HCT116 (cell line): ENCODE data around the gene MTHFD1L. TPM values are rescaled to one million over a fixed set of nuclear protein-coding genes. Genes with fewer than 3 reads are reported as not detected.

Experiments
- ATAC-seq: fragments of 200-7000 bp; cut with Tn5 transposase; 2 replicates; pipeline ENCODE4 v1.9.1; 2020; ENCODE audit warnings: mild to moderate bottlenecking, moderate library complexity
- BruUV-seq: library from RNA; stranded (reverse); fragments of 400-500 nt; replicated peaks from 2 replicates; lab custom pipeline; 2021; lab: Mats Ljungman, UMichigan
- CTCF ChIA-PET: fragments of 300-600 bp; sonication (Branson Sonifier 250); formaldehyde crosslinking; loops from one replicate; lab custom pipeline; 2021; ENCODE audit warnings: antibody characterized with exemption; lab: Charles Lee
- POLR2A ChIA-PET: fragments of 300-600, 350-600 bp; sonication (Branson Sonifier 250); formaldehyde crosslinking; loops from one replicate; lab custom pipeline; 2021; ENCODE audit warnings: antibody characterized with exemption; lab: Charles Lee
- RAD21 ChIA-PET, 2 experiments: fragments of 300-600 bp; sonication (Branson Sonifier 250); formaldehyde crosslinking; loops; one replicate each; lab custom pipeline; 2023; ENCODE audit warnings: low total read pairs in 2 of 2; ENCODE audit not compliant: uncharacterized antibody in 2 of 2, unreplicated experiment in 2 of 2, low non-redundant PET in 1 of 2; lab: Charles Lee
- DNase-seq: peaks from one replicate; pipeline ENCODE4 v3.0.0-alpha.2; 2010; ENCODE audit warnings: low read depth, low spot score
- H2AFZ ChIP-seq: fragments of 200-600 bp; shearing (Covaris generic), sonication (generic); 2 replicates; pipeline ENCODE4 v1.6.1; 2017; ENCODE audit warnings: low read depth, mixed run types, mixed read lengths, antibody characterized with exemption, low read length; ENCODE audit not compliant: poor library complexity, severe bottlenecking
- H3K27ac ChIP-seq: 2 replicates; pipeline ENCODE4 v1.5.1; 2012; ENCODE audit warnings: low read depth, low read length
- H3K27me3 ChIP-seq: fragments of 200-600 bp; sonication (generic); 2 replicates; pipeline ENCODE4 v1.6.1; 2016; ENCODE audit warnings: mixed run types, low read length, mixed read lengths; ENCODE audit not compliant: insufficient read depth
- H3K36me3 ChIP-seq, 2 experiments: fragments of 200-500 bp in 1 of 2; fragments of 200-600 bp in 1 of 2; sonication (Bioruptor generic) in 1 of 2; sonication (generic) in 1 of 2; 2 replicates each; pipeline versions ENCODE4 v1.5.1 to v1.6.1; 2014 to 2016; ENCODE audit warnings: low read length in 2 of 2, inconsistent platforms in 1 of 2, mixed read lengths in 1 of 2, mixed run types in 1 of 2; ENCODE audit not compliant: insufficient read depth in 2 of 2, control insufficient read depth in 1 of 2
- H3K4me1 ChIP-seq, 2 experiments: fragments of 200-600 bp in 1 of 2; sonication (generic) in 1 of 2; 2 replicates each; pipeline versions ENCODE4 v1.5.1 to v1.6.1; 2012 to 2017; ENCODE audit warnings: low read length in 2 of 2, inconsistent platforms in 1 of 2, mild to moderate bottlenecking in 1 of 2, mixed read lengths in 1 of 2, mixed run types in 1 of 2, moderate library complexity in 1 of 2; ENCODE audit not compliant: insufficient read depth in 2 of 2, control insufficient read depth in 1 of 2
- H3K4me2 ChIP-seq: fragments of 200-600 bp; sonication (generic); 2 replicates; pipeline ENCODE4 v1.6.1; 2017; ENCODE audit warnings: mixed run types, low read length, mixed read lengths
- H3K4me3 ChIP-seq, 2 experiments: fragments of 200-600 bp in 1 of 2; sonication (generic) in 1 of 2; replicated peaks in 1 of 2; 2 replicates each; pipeline ENCODE4 v1.5.1; 2011 to 2016; ENCODE audit warnings: low read length in 2 of 2, control low read depth in 1 of 2, low read depth in 1 of 2, mild to moderate bottlenecking in 1 of 2, mixed read lengths in 1 of 2, mixed run types in 1 of 2
- H3K79me2 ChIP-seq: fragments of 200-600 bp; sonication (generic); 2 replicates; pipeline ENCODE4 v1.6.1; 2017; ENCODE audit warnings: mild to moderate bottlenecking, mixed run types, low read length, moderate library complexity, mixed read lengths; ENCODE audit not compliant: insufficient read depth
- H3K9ac ChIP-seq: fragments of 200-600 bp; sonication (generic); 2 replicates; pipeline ENCODE4 v1.6.1; 2016; ENCODE audit warnings: low read length, mixed read lengths
- H3K9me2 ChIP-seq: fragments of 200-600 bp; sonication (generic), shearing (Covaris generic); 2 replicates; pipeline ENCODE4 v1.6.1; 2017; ENCODE audit warnings: mixed run types, mild to moderate bottlenecking, moderate library complexity; ENCODE audit not compliant: insufficient read depth
- H3K9me3 ChIP-seq, 2 experiments: fragments of 200-500 bp in 1 of 2; fragments of 200-600 bp in 1 of 2; sonication (Bioruptor generic) in 1 of 2; sonication (generic) in 1 of 2; 2 replicates each; pipeline ENCODE4 v1.6.1; 2014 to 2017; ENCODE audit warnings: low read length in 2 of 2, mixed read lengths in 2 of 2, inconsistent platforms in 1 of 2, low read depth in 1 of 2, mild to moderate bottlenecking in 1 of 2, mixed run types in 1 of 2, moderate library complexity in 1 of 2; ENCODE audit not compliant: control insufficient read depth in 1 of 2, insufficient read depth in 1 of 2
- H4K20me1 ChIP-seq: fragments of 200-600 bp; sonication (generic), shearing (Covaris generic); 2 replicates; pipeline ENCODE4 v1.6.1; 2017; ENCODE audit warnings: mixed run types, mild to moderate bottlenecking, moderate library complexity; ENCODE audit not compliant: insufficient read depth
- ATF3 ChIP-seq: IDR thresholded peaks from 2 replicates; pipeline ENCODE4 v1.6.1; 2012
- CEBPB ChIP-seq: IDR thresholded peaks from 2 replicates; pipeline ENCODE4 v1.6.1; 2012; ENCODE audit warnings: low read depth
- EGR1 ChIP-seq: IDR thresholded peaks from 2 replicates; pipeline ENCODE4 v1.6.1; 2012; ENCODE audit warnings: low read depth
- FOSL1 ChIP-seq: IDR thresholded peaks from 2 replicates; pipeline ENCODE4 v1.6.1; 2012; ENCODE audit warnings: low read depth
- JUND ChIP-seq: IDR thresholded peaks from 2 replicates; pipeline ENCODE4 v1.6.1; 2012
- MAX ChIP-seq: IDR thresholded peaks from 2 replicates; pipeline ENCODE4 v1.6.1; 2012
- POLR2A ChIP-seq: IDR thresholded peaks from 2 replicates; pipeline ENCODE4 v1.7.0; 2011; ENCODE audit warnings: borderline replicate concordance; ENCODE audit not compliant: insufficient read depth, insufficient read length; ENCODE audit errors: extremely low read depth
- POLR2AphosphoS5 ChIP-seq: IDR thresholded peaks from 2 replicates; pipeline ENCODE4 v1.6.1; 2011; ENCODE audit warnings: mild to moderate bottlenecking, low read depth, low read length, moderate library complexity
- RAD21 ChIP-seq: IDR thresholded peaks from 2 replicates; pipeline ENCODE4 v1.6.1; 2012; ENCODE audit warnings: low read depth, mild to moderate bottlenecking
- REST ChIP-seq: IDR thresholded peaks from 2 replicates; pipeline ENCODE4 v1.6.1; 2012; ENCODE audit warnings: low read depth
- TCF7L2 ChIP-seq: IDR thresholded peaks from 2 replicates; pipeline ENCODE4 v1.7.0; 2011; ENCODE audit warnings: borderline replicate concordance, inconsistent platforms; ENCODE audit not compliant: insufficient read depth, insufficient read length; ENCODE audit errors: extremely low read depth
- ZBTB33 ChIP-seq: IDR thresholded peaks from 2 replicates; pipeline ENCODE4 v1.6.1; 2011; ENCODE audit warnings: mild to moderate bottlenecking, low read length, moderate library complexity; ENCODE audit not compliant: insufficient replicate concordance; ENCODE audit errors: extremely low read depth
- ZFX ChIP-seq: fragments of 450-650 bp; IDR thresholded peaks from 2 replicates; pipeline ENCODE4 v1.6.1; 2017
- intact Hi-C: fragments of 100-400 bp; cut with micrococcal nuclease; formaldehyde crosslinking; loops from 2 replicates; pipeline ENCODE4 v1.10.0; 2022
- total RNA-seq: library from RNA; stranded (reverse); gene quantifications from one replicate; pipeline ENCODE4 v1.2.1, GENCODE V29; 2021; ENCODE audit not compliant: unreplicated experiment

The MTHFD1L gene
- total RNA-seq, 1 experiment from 2014 or later: 127 TPM

GRCh38 chr6:150897400-150897943, 32.0 kb downstream of the MTHFD1L start:
- ChIA-PET CTCF (no interaction called here), RAD21 (no interaction called here), POLR2A (no interaction called here)
- TF ChIP-seq REST (no peak), JUND (no peak), TCF7L2 (no peak), POLR2A (no peak), FOSL1 (no peak), ZFX (no peak), ATF3 (no peak), CEBPB (no peak), ZBTB33 (no peak), POLR2AphosphoS5 (no peak), MAX (no peak), EGR1 (no peak), RAD21 (no peak)
- Histone ChIP-seq H3K27me3 (no peaks in the 10 kb centered on the region), H3K36me3 (peaks cover 0 to 35% of the 10 kb centered on the region in 2 experiments; a peak in 2 of 4 replicates), H4K20me1 (no peaks in the 10 kb centered on the region), H3K9me3 (no peaks in the 10 kb centered on the region), H3K9ac (no peak overlapping the region), H3K9me2 (no peaks in the 10 kb centered on the region), H3K4me2 (no peak overlapping the region), H3K27ac (no peak overlapping the region), H3K4me1 (peaks cover 14 to 56% of the 10 kb centered on the region in 2 experiments; a peak in 3 of 4 replicates), H3K79me2 (peaks cover 45% of the 10 kb centered on the region), H2AFZ (no peak overlapping the region), H3K4me3 (no peak overlapping the region)
- intact Hi-C loops: loop anchor here (10.0 kb wide), 1 partner anchor 167 kb away; no protein-coding TSS in a partner anchor
- BruUV-seq: no TSS peak
- ATAC-seq (no peak), DNase-seq (no peak)
